Erythroblast (primary cell): ENCODE measurements around the gene TTLL4.

Experiments used
- GATA1 ChIP-seq: IDR thresholded peaks from 2 replicates; pipeline ENCODE4 v1.6.1; 2011; ENCODE audit warnings: low read depth, mild to moderate bottlenecking, control low read depth, low read length, moderate library complexity
- POLR2A ChIP-seq: IDR thresholded peaks from 2 replicates; pipeline ENCODE4 v1.6.1; 2011; ENCODE audit warnings: mild to moderate bottlenecking, low read length

DNA sequence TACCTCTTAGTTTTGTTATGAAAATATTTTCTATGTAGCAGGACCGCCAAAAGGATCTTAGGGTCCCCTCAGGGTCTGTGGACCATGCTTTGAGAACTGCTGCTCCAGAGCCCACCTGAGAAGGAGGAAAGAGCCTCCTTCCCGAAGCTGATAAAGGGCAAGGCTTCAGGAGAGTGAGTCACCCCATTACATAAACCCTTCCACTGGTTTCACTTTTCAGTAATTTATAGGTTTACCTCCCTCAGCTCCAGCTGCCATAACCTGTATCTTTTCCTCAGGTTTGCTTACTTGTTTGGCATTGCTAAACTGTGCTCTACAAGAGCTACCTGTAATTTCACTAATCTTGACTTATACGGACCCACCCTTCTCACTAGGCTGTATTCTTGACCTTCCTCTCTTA lies 6.6 kb downstream of the TTLL4 start:
- TF ChIP-seq POLR2A (no peak), GATA1 (no peak)
